HAP-1 (cell line): ENCODE results near the gene MEGF9.
"Not testable (repeated sequence)": the region's sequence is repeated elsewhere in the genome, so short reads cannot be mapped to it uniquely, and the experiment has no call there.

Experiments
- DNase-seq, 2 experiments: peaks; one replicate each; pipeline ENCODE4 v3.0.0-alpha.2; 2016 to 2020; ENCODE audit warnings: low spot score in 2 of 2
- H3K27me3 ChIP-seq: fragments of 250-450 bp; sonication (Bioruptor Pico); 2 replicates; pipeline ENCODE4 v1.5.1; 2020; ENCODE audit warnings: low read depth, mild to moderate bottlenecking, moderate library complexity
- H3K36me3 ChIP-seq: fragments of 250-450 bp; sonication (Bioruptor Pico); replicated peaks from 2 replicates; pipeline ENCODE4 v1.5.1; 2020; ENCODE audit warnings: mild to moderate bottlenecking
- H3K4me1 ChIP-seq: fragments of 250-450 bp; sonication (Bioruptor Pico); 2 replicates; pipeline ENCODE4 v1.5.1; 2020; ENCODE audit warnings: mild to moderate bottlenecking
- H3K4me3 ChIP-seq: fragments of 250-450 bp; sonication (Bioruptor Pico); 2 replicates; pipeline ENCODE4 v1.5.1; 2020; ENCODE audit warnings: mild to moderate bottlenecking, moderate library complexity
- H3K9me3 ChIP-seq: fragments of 250-450 bp; sonication (Bioruptor Pico); 2 replicates; pipeline ENCODE4 v1.5.1; 2020; ENCODE audit warnings: mild to moderate bottlenecking, moderate library complexity
- in situ Hi-C: fragments of 300-500 bp; cut with MboI; formaldehyde crosslinking; loops from 3 replicates; pipeline ENCODE4 v1.14.3; 2020; ENCODE audit warnings: low sequenced_read_pairs, inconsistent platforms, mixed read lengths

MEGF9 gene

GRCh38 chr9:120714088-120714845, at the start of gene MEGF9:
MEGF9 (minus strand) TSS chr9:120714470; CDS start chr9:120714358, 112 bp downstream.
- H3K4me3 ChIP-seq = peak within 1 kb of the TSS; percentile 65
- DNase-seq = peak; percentile 95 to 99
- peaks cover 4% of the 10 kb centered on the region; the same call in 1 of the 2 replicates for H3K36me3 ChIP-seq
- no peaks in the 10 kb centered on the region for H3K27me3 ChIP-seq
- in situ Hi-C loops = no loop called here
- H3K4me1 ChIP-seq = peaks cover 34% of the 10 kb centered on the region
- H3K9me3 ChIP-seq = no peaks in the 10 kb centered on the region

DNA sequence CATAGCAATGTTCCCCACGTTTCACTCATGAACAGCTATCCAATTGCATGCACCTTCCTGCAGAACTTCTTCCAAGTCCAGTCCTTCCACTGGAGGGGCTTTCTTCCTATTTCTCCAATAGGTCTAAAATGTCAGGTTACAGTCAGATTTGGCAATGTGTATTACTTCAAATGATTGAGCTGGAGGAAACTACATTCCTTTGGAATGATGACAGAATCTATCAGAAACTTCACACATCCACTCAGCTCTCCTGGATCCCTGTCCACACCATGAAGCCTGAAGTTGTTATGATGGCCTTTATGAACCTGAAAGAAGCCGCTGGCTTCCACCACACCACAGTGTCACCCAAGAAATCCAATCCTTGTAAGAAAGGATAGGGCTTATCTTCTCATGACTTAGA, 46.7 kb upstream of the MEGF9 start:
- no peaks in the 10 kb centered on the region for H3K4me1 ChIP-seq
- DNase-seq = no peak
- H3K36me3 ChIP-seq = peaks cover 39% of the 10 kb centered on the region
- H3K4me3 ChIP-seq = no peak overlapping the region
- H3K9me3 ChIP-seq = no peaks in the 10 kb centered on the region
- in situ Hi-C loops = no loop called here
- H3K27me3 ChIP-seq = no peaks in the 10 kb centered on the region

GRCh38 chr9:120759755-120760400, 45.6 kb upstream of the MEGF9 start:
- Histone ChIP-seq H3K27me3 (no peaks in the 10 kb centered on the region), H3K36me3 (peaks cover 29% of the 10 kb centered on the region), H3K9me3 (no peaks in the 10 kb centered on the region), H3K4me3 (no peak overlapping the region), H3K4me1 (no peaks in the 10 kb centered on the region)
- in situ Hi-C loops = loop anchor here (5.0 to 10.0 kb wide), 2 partner anchors 177 to 305 kb away; no protein-coding TSS in a partner anchor
- DNase-seq = no peak

DNA sequence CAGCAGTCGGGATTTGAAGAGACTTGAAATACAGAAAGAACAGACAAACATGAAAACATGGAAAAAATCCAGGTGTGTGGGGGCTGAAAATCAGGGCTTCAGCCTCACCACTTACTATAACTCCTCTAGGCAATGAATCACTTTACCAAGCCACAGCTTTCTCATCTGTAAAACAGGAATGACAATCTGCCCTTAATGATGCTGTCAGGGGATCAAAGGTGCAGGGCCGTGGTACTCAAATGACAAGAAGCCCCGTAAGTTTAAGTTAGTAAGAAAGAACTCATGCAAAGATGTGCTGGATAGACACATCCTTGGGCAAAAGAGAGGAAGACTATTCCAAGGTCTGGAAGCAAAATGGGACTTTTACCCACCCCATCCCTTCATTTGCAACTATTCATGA, 44.3 kb upstream of the MEGF9 start:
- no peak for DNase-seq
- H3K4me3 ChIP-seq = no peak overlapping the region
- peaks cover 18% of the 10 kb centered on the region for H3K36me3 ChIP-seq
- H3K9me3 ChIP-seq = no peaks in the 10 kb centered on the region
- in situ Hi-C loops = loop anchor here (5.0 to 10.0 kb wide), 2 partner anchors 179 to 306 kb away; no protein-coding TSS in a partner anchor
- H3K4me1 ChIP-seq = no peaks in the 10 kb centered on the region
- H3K27me3 ChIP-seq = no peaks in the 10 kb centered on the region

GRCh38 chr9:120757026-120757913, 43.0 kb upstream of the MEGF9 start:
- in situ Hi-C loops = loop anchor here (5.0 to 10.0 kb wide), 2 partner anchors 180 to 308 kb away; no protein-coding TSS in a partner anchor
- Histone ChIP-seq H3K4me1 (no peaks in the 10 kb centered on the region), H3K36me3 (peaks cover 10% of the 10 kb centered on the region), H3K9me3 (no peaks in the 10 kb centered on the region), H3K27me3 (no peaks in the 10 kb centered on the region), H3K4me3 (no peak overlapping the region)
- DNase-seq = no peak

DNA sequence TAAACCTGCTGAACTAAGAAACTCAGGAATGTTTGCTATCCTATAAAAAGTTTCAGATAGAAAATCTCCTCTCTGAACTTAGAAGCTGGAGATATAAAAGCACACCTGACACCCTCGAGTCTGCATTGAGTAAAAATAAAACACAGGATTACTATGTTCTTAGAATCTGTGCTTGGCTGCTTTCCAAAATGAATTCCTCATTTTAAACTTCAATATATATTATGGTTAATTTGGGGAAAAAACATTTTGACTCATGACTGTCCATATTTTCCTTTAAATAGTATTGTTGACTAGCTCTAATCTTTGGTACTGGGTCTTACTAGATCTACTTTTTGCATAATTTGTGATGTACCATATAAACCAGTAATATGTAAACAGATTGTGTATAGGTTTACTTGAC, 42.3 kb upstream of the MEGF9 start:
- no peak for DNase-seq
- H3K9me3 ChIP-seq = no peaks in the 10 kb centered on the region
- no peak overlapping the region for H3K4me3 ChIP-seq
- no peaks in the 10 kb centered on the region for H3K4me1 ChIP-seq
- peaks cover 7% of the 10 kb centered on the region; the same call in 1 of the 2 replicates for H3K36me3 ChIP-seq
- H3K27me3 ChIP-seq = no peaks in the 10 kb centered on the region
- in situ Hi-C loops = loop anchor here (5.0 to 10.0 kb wide), 2 partner anchors 181 to 308 kb away; no protein-coding TSS in a partner anchor

DNA sequence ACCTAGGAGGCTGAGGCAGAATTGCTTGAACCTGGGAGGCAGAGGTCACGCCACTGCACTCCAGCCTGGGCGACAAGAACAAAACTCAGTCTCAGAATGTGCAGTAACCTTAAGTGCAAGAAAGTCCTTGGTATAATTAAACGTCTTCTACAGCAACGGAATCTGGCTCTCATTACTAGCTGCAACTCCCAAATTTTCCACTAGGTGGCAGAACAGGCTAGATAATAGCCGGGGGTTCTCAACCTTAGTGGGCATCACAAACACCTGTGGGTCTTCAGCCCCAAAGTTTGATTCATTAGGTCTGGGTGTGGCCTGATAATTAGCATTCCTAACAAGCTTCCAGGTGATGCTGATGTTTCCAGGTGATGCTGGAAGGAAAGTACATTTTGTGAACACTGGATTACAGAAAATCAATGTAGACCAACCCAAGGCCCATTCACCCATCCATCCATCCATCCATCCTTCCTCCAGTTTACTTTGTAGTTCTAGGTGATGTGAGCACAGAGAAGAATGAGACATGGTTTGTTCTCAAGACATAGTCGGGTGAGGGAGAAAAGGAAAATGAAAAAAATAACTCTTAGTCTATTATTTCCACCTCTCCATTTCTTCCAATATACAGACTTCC, 41.7 kb upstream of the MEGF9 start:
- Histone ChIP-seq H3K4me1 (no peaks in the 10 kb centered on the region), H3K4me3 (no peak overlapping the region), H3K27me3 (no peaks in the 10 kb centered on the region), H3K36me3 (peaks cover 2% of the 10 kb centered on the region; the same call in 1 of the 2 replicates), H3K9me3 (no peaks in the 10 kb centered on the region)
- DNase-seq = peak; percentile 49 to 78
- in situ Hi-C loops = loop anchor here (5.0 to 10.0 kb wide), 2 partner anchors 181 to 309 kb away; no protein-coding TSS in a partner anchor

DNA sequence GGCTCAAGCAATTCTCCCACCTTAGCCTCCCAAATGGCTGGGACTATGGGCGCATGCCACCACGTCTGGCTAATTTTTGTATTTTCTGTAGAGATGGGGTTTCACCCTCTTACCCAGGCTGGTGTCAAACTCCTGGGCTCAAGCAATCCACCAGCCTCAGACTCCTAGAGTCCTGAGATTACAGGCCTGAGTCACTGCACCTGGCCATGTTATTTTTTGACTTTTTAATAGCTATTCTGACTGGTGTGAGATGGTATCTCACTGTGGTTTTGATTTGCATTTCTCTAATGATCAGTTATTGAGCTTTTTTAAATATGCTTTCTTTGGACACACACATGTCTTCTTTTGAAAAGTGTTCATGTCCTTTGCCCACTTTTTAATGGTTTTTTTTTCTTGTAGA, 40.8 kb upstream of the MEGF9 start:
- no peaks in the 10 kb centered on the region for H3K36me3 ChIP-seq
- in situ Hi-C loops = loop anchor here (5.0 to 10.0 kb wide), 2 partner anchors 182 to 310 kb away; no protein-coding TSS in a partner anchor
- H3K9me3 ChIP-seq = no peaks in the 10 kb centered on the region
- no peaks in the 10 kb centered on the region for H3K4me1 ChIP-seq
- no peaks in the 10 kb centered on the region for H3K27me3 ChIP-seq
- no peak overlapping the region for H3K4me3 ChIP-seq
- no peak for DNase-seq

DNA sequence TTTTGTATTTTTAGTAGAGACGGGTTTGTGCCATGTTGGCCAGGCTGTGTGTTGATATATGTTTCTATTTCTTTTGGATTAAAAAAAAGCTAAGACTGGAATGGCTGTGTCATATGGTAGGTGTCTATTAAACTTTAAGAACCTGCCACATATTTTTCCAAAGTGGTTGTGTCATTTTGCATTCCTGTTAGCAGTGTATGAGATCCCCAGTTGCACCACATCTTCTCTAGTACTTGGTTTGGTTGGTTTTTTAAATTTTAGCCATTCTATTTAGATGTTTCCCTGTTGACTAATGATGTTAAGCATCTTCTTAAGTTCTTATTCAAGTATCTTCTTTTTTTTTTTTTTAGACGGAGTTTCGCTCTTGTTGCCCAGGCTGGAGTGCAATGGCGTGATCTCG, 36.2 kb upstream of the MEGF9 start:
- in situ Hi-C loops = loop anchor here (10.0 kb wide), 1 partner anchor 314 kb away; no protein-coding TSS in a partner anchor
- no peaks in the 10 kb centered on the region for H3K9me3 ChIP-seq
- no peaks in the 10 kb centered on the region for H3K36me3 ChIP-seq
- DNase-seq = no peak
- no peaks in the 10 kb centered on the region for H3K4me1 ChIP-seq
- H3K4me3 ChIP-seq = no peak overlapping the region
- H3K27me3 ChIP-seq = no peaks in the 10 kb centered on the region

DNA sequence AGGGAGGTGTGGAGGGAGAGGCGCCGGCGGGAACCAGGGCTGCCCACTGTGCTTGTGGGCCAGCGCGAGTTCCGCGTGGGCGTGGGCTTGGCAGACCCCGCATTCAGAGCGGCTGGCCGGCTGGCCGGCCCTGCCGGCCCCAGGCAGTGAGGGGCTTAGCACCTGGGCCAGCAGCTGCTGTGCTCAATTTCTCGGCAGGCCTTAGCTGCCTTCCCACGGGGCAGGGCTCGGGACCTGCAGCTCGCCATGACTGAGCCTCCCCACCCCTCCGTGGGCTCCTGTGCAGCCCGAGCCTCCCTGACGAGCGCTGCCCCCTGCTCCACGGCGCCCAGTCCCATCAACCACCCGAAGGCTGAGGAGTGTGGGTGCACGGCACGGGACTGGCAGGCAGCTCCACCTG, 32.1 kb upstream of the MEGF9 start:
- not testable (repeated sequence) for H3K9me3 ChIP-seq, H3K4me1 ChIP-seq, H3K4me3 ChIP-seq, H3K27me3 ChIP-seq, H3K36me3 ChIP-seq, DNase-seq
- in situ Hi-C loops = loop anchor here (25.0 kb wide), 1 partner anchor 641 kb away; no protein-coding TSS in a partner anchor

GRCh38 chr9:120745278-120745677, 31.0 kb upstream of the MEGF9 start:
- no peaks in the 10 kb centered on the region for H3K27me3 ChIP-seq
- no peaks in the 10 kb centered on the region for H3K36me3 ChIP-seq
- no peak for DNase-seq
- in situ Hi-C loops = loop anchor here (25.0 kb wide), 1 partner anchor 642 kb away; no protein-coding TSS in a partner anchor
- no peaks in the 10 kb centered on the region for H3K9me3 ChIP-seq
- no peaks in the 10 kb centered on the region for H3K4me1 ChIP-seq
- no peak overlapping the region for H3K4me3 ChIP-seq

DNA sequence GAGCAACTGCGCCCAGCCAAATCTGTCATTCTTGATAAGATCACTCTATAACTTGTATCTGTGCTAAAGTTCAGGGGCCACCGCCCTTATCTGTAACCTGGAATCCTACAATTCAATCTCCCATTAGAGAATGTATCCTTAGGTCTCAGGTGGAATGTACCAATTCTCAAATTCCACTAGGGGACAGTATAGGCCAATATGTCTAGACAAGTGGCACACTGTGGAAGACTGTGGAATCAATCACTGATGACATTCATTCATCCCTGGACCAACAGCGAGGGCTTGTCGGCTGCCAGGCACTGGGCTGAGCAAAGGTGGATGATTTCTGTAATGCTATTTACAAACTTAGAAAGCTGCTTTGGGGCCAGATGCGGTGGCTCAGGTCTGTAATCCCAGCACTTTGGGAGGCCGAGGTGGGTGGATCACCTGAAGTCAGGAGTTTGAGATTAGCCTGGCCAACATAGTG, 28.7 kb upstream of the MEGF9 start:
- no peaks in the 10 kb centered on the region for H3K4me1 ChIP-seq
- no peaks in the 10 kb centered on the region for H3K36me3 ChIP-seq
- H3K4me3 ChIP-seq = no peak overlapping the region
- peak; percentile 35 to 65 for DNase-seq
- H3K27me3 ChIP-seq = no peaks in the 10 kb centered on the region
- no peaks in the 10 kb centered on the region for H3K9me3 ChIP-seq
- in situ Hi-C loops = loop anchor here (25.0 kb wide), 1 partner anchor 644 kb away; no protein-coding TSS in a partner anchor

GRCh38 chr9:120741701-120742100, 27.4 kb upstream of the MEGF9 start:
- Histone ChIP-seq H3K9me3 (no peaks in the 10 kb centered on the region), H3K4me1 (no peaks in the 10 kb centered on the region), H3K27me3 (no peaks in the 10 kb centered on the region), H3K36me3 (no peaks in the 10 kb centered on the region), H3K4me3 (no peak overlapping the region)
- in situ Hi-C loops = loop anchor here (25.0 kb wide), 1 partner anchor 646 kb away; no protein-coding TSS in a partner anchor
- DNase-seq = no peak
